ENCODE data around the gene MED25. TPM values are rescaled to one million over a fixed set of nuclear protein-coding genes. Genes with fewer than 3 reads are reported as not detected.

MED25 gene
- total RNA-seq = 10 to 100 TPM; 26.2 to 54.0 (median 29.4) TPM

- DNase-seq (ENCODE audit: low spot score in 2 of 2) = peak; percentile 72 to 74
- peak within 1 kb of the TSS; percentile 93 to 100 (median 96) for H3K27ac ChIP-seq
- peaks cover 0 to 31% (median 10%) of the 10 kb centered on the region in 4 donors for H3K4me1 ChIP-seq
- H3K4me3 ChIP-seq = peak within 1 kb of the TSS; percentile 64 to 96 (median 77)
- H3K9me3 ChIP-seq = no peaks in the 10 kb centered on the region
- H3K36me3 ChIP-seq = peaks cover 0 to 22% (median 0%) of the 10 kb centered on the region in 3 donors
- 0 to 1% methylated on average over 50 to 56 of the region's 57 CpGs for WGBS, 2 donors
- peak in 4 of 5 experiments; percentile 21 to 90 (median 57) for TF ChIP-seq CTCF (IDR thresholded peaks at IDR 0.05)
- peak; percentile 60 to 71 for TF ChIP-seq POLR2A (IDR thresholded peaks at IDR 0.05)
- peak; percentile 43 to 90 for TF ChIP-seq EP300 (IDR thresholded peaks at IDR 0.05)
- no peaks in the 10 kb centered on the region for H3K27me3 ChIP-seq
These were observed at the start of gene MED25 for GRCh38 chr19:49817964-49818648. TSS of gene MED25 (plus strand) at chr19:49818289. CDS start at chr19:49818342, 53 bp downstream.

- H3K4me1 ChIP-seq = peaks cover 0 to 46% (median 18%) of the 10 kb centered on the region in 4 donors
- WGBS, 2 donors = 87 to 89% methylated on average over 8 of the region's 8 CpGs
- H3K27me3 ChIP-seq = no peaks in the 10 kb centered on the region
- TF ChIP-seq EP300 (IDR thresholded peaks at IDR 0.05) (no peak), CTCF (IDR thresholded peaks at IDR 0.05) (no peak), POLR2A (IDR thresholded peaks at IDR 0.05) (no peak)
- no peak for DNase-seq (ENCODE audit: low spot score in 2 of 2)
- H3K4me3 ChIP-seq = no peak overlapping the region
- no peaks in the 10 kb centered on the region for H3K9me3 ChIP-seq
- H3K36me3 ChIP-seq = peaks cover 0 to 16% (median 0%) of the 10 kb centered on the region in 3 donors
- no peak overlapping the region for H3K27ac ChIP-seq
These were observed 47.6 kb upstream of the MED25 start for GRCh38 chr19:49770529-49770928.

GRCh38 chr19:49771674-49772139, 46.4 kb upstream of the MED25 start:
- no peaks in the 10 kb centered on the region for H3K9me3 ChIP-seq
- no peaks in the 10 kb centered on the region for H3K27me3 ChIP-seq
- DNase-seq (ENCODE audit: low spot score in 2 of 2) = no peak
- TF ChIP-seq EP300 (IDR thresholded peaks at IDR 0.05) (no peak), POLR2A (IDR thresholded peaks at IDR 0.05) (no peak), CTCF (IDR thresholded peaks at IDR 0.05) (no peak)
- H3K4me1 ChIP-seq = peaks cover 0 to 39% (median 16%) of the 10 kb centered on the region in 4 donors
- WGBS, 2 donors = 78 to 86% methylated on average over 13 of the region's 13 CpGs
- peaks cover 0 to 28% (median 0%) of the 10 kb centered on the region in 3 donors for H3K36me3 ChIP-seq
- H3K27ac ChIP-seq = no peak overlapping the region
- H3K4me3 ChIP-seq = no peak overlapping the region

- Histone ChIP-seq H3K27ac (no peak overlapping the region), H3K36me3 (peaks cover 0 to 28% (median 0%) of the 10 kb centered on the region in 3 donors), H3K9me3 (no peaks in the 10 kb centered on the region), H3K4me3 (no peak overlapping the region), H3K27me3 (no peaks in the 10 kb centered on the region), H3K4me1 (peaks cover 0 to 34% (median 12%) of the 10 kb centered on the region in 4 donors)
- WGBS, 2 donors = 77 to 83% methylated on average over 10 of the region's 10 CpGs
- DNase-seq (ENCODE audit: low spot score in 2 of 2) = no peak
- TF ChIP-seq EP300 (IDR thresholded peaks at IDR 0.05) (no peak), POLR2A (IDR thresholded peaks at IDR 0.05) (no peak), CTCF (IDR thresholded peaks at IDR 0.05) (no peak)
These were observed 45.1 kb upstream of the MED25 start for GRCh38 chr19:49772850-49773432.
